HTR-8/SVneo (cell line): Measurements from ENCODE around the gene ENOX2.
"Not testable (repeated sequence)": the region's sequence is repeated elsewhere in the genome, so short reads cannot be mapped to it uniquely, and the experiment has no call there.

Experiments used
- DNase-seq: peaks from one replicate; pipeline ENCODE4 v3.0.0; 2011; ENCODE audit warnings: low spot score, mixed read lengths; ENCODE audit not compliant: insufficient read length
- FAIRE-seq: peaks from 2 replicates; lab custom pipeline; 2011; peaks lifted over from hg19 to GRCh38; lab: Jason Lieb, UNC

The ENOX2 gene

DNA sequence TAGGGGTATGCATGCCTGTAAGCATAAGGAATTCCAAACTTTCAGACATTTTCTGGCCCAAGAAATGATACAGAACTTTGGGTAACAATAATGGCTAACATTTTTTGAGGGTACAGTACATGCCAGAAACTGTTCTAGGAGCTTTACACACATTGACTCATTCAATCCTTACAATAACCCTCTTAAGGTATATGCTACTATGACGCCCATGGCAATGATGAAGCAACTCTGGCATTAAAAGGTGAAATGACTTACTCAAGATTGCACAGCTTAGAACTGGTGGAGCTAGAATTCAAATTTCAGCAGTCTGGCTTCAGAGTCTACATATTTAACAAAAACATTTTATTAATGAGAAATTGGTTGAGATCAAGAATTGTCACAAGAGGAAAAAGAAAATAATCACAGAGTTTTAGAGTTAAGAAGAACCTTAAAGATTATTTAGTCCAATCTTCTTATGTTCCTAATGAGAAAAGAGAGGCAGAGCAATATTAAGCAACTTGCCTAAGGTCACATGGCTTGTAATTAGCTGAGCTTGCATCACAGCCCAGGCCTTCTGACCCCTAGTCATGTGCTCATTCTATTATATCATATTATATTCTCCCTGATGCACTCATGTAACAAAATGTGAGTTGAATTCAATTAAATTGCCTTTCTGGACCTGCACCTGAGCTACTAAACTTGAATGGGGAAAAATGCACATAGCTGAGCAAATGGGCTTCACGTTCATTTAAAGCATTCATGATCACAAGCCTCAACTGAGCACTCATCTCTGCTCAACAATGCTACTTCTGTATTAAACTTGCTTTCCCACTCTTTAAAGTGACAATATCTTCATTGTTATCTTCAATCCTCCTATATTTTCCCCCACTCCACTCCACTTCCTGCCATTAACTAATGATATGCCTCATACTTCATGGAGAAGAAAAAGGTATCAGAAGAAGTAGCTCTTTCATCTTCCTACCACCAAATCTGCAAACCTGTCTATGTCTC, 73.2 kb downstream of the ENOX2 start:
- DNase-seq (no peak), FAIRE-seq (no peak)

- DNase-seq = no peak
- no peak for FAIRE-seq
Measured at GRCh38 chrX:130828641-130829040, 74.4 kb downstream of the ENOX2 start.

DNA sequence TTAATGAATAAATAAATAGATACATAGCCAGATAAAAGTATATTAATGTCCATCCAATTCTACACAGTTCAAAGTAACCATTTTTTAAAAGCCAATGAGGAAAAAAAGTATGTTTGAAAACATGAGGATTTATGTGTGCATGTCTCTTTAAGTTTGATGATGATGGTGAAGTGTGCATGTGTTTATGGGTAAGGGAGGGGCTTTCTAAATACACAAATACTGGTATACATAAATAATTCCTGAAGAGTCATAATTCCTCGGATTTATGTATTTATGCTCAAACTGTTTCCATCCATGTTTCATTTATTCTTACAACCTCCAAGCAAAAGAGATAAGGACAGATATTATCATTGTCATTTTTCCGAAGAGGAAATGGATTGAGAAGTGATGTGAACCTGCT, 75.4 kb downstream of the ENOX2 start:
- FAIRE-seq (no peak), DNase-seq (no peak)

DNA sequence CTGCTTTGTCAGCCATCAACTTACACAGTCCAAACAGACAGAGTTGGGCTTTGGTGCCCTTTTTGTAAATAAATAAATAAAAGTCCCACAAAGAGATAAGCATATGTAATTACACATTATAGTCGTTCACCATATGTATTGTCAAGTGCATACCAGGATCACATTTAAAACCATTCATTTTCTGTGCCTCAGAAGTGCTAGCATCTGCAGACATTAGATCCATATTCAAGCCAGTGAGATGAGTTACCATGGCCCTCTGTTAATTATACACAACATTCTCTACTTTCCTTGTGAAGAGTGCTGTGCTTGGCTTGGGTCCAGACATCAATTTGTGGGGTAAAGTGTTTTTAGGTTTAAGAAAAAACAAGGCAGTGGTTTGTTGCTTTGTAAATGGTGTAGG, 76.8 kb downstream of the ENOX2 start:
- DNase-seq (no peak), FAIRE-seq (no peak)

GRCh38 chrX:130825525-130825924, 77.5 kb downstream of the ENOX2 start:
- DNase-seq (no peak), FAIRE-seq (no peak)

- DNase-seq, FAIRE-seq: not testable (repeated sequence)
Measured at GRCh38 chrX:130819367-130819766, 83.6 kb downstream of the ENOX2 start.

- FAIRE-seq, DNase-seq: not testable (repeated sequence)
Measured at GRCh38 chrX:130813932-130814331, 89.1 kb downstream of the ENOX2 start.

GRCh38 chrX:130810561-130810960, 92.4 kb downstream of the ENOX2 start:
- FAIRE-seq = no peak
- DNase-seq = no peak

- FAIRE-seq (no peak), DNase-seq (no peak)
Measured at GRCh38 chrX:130805903-130806302, 97.1 kb downstream of the ENOX2 start.

- FAIRE-seq (no peak), DNase-seq (no peak)
Measured at GRCh38 chrX:130803537-130803936, 99.5 kb downstream of the ENOX2 start.

DNA sequence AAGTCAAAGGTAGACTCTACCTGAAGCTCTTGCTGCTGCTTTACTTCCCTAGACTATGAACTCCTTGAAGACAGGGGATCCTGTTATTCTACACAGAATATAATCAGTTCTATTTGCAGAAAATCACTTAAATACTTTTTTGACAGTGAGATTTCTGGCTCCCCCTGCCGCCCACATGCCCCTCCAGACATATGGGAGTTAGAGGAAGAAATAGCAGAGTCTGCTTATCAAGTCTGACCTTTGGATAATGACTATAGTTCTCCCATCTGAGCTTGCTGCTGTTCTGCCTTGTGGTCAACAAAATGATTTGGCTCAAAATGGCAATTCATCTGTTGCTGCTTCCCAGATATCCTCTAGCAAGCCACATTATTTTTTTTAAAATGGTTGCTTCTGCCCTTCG, 101.1 kb downstream of the ENOX2 start:
- no peak for DNase-seq
- FAIRE-seq = no peak

- no peak for DNase-seq
- no peak for FAIRE-seq
Measured at GRCh38 chrX:130799393-130799792, 103.6 kb downstream of the ENOX2 start.

DNA sequence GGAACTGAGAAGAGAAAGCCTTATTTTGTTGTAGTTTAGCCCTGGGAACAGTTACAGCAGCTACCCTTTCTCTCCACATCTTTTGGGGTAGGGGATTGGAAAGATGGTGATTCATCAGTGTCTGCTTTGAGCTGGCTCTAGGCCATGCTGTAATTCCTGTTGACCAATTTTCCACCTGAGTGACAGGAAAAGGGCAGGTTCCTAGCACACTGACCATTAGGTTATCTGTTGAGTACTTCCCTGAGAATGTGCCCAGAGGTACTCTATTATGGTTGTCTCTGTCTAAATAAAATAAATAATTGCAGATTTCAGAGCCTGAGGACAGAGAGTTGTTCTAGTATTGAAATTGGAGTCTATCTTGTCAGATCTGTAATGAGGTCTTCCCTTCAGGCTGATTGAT, 109.0 kb downstream of the ENOX2 start:
- no peak for FAIRE-seq
- DNase-seq = no peak

DNA sequence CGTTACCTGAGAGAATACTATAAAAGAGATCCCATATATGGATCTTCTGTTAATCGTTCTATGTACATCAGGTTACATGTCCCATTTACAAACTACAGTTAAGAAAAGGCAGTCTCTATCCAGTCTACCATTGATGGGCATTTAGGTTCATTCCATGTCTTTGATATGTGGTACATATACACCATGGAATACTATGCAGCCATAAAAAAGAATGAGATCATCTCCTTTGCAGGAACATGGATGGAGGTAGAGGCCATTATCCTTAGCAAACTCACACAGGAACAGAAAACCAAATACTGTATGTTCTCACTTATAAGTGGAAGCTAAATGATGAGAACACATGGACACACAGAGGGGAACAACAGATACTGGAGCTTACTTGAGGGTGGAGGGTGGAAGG, 111.1 kb downstream of the ENOX2 start:
- FAIRE-seq = not testable (repeated sequence)

DNA sequence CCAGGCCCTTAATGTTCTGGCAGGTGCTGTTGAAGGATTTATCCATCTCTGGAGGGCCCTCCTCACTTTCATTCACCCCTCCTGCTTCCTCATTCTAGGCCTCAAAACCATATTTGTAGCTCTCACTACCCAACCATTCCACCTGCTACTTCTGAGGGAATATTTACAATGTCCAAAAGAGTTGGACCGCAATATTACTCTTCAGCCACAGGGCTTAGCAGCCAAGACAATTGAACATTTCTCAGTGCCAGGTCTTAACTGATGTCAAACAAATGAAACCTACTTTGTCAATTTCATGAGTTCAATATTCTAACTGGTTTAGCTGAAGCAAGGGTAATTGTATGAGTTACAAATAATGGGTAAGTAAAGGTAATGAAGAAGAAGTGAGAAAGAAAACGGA, 113.2 kb downstream of the ENOX2 start:
- DNase-seq (no peak), FAIRE-seq (no peak)

More for the DNA sequence above, 111.1 kb downstream of the ENOX2 start:
- DNase-seq = not testable (repeated sequence)

DNA sequence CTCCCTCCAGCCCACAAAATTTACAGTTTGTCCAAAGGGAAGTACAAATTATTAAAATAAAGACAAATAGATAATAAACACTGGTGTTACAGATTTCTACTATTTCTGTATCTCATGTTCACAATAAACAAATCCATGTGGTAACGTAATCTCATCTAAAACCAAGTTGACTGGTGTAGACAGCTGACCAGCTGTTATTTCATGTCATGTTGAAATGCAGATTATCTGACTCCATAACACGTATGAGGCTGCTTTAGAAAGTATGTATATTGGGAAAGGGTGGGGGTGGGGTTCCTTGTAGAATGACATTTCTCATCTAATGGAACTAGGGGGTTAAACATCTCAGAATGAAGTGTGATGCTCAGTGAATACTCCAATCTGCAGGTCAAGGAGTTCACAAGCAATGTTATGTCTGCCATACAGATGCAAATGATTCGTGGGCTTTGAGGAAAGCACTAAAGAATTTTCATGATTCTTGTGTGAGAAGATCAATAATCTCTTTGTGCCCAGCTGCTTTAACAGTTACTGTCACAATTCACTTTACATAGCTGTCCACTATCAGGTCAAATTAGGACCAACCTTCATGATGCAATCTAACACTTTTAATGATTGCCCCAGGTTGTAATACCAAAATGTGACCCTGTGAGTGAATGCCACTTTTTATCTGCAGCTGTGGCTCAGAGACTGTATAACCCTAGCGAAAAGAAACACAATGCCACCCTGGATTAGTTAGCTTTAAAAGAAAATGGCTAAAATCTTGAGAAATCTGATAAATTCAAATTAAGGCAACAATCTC, 114.0 kb downstream of the ENOX2 start:
- DNase-seq (no peak), FAIRE-seq (no peak)

- FAIRE-seq (no peak), DNase-seq (no peak)
Measured at GRCh38 chrX:130786030-130786429, 117.0 kb downstream of the ENOX2 start.

DNA sequence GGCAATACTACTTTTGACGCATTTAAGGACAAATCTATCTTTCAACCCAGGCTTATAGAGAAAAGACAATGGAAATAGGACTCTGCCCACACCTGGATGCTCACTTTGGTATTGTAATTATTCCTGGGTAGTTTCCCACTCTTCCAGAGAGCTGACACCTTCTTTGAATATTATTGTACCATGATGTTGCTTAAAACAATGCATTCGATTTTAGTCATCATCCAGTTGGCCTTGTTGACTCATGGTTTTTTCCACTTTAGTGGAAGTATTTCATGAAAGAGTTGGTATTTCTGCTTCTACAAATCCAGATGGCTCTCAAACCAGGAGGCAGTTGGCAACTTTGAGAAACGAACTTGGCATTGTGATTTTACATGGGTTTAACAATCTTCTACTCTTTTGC, 124.2 kb downstream of the ENOX2 start:
- FAIRE-seq (no peak), DNase-seq (no peak)

GRCh38 chrX:130775849-130776248, 127.2 kb downstream of the ENOX2 start:
- FAIRE-seq (no peak), DNase-seq (no peak)

DNA sequence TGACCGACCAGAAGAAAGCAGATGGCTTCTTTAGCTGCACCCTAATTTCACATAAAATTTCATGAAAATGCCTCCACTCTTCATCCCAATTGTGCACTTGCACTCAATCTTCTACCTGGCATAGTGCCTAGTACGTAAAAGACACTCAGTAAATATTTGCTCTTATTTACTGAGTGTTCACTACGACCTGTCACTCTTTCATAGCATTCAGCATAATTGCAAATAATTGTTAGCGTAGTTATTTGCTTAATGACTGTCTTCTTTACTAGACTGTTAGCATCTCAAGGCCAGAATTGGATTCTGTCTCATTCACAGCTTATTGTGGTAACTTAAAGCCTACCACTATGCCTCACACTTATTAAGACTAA, 130.2 kb downstream of the ENOX2 start:
- DNase-seq = no peak
- no peak for FAIRE-seq

GRCh38 chrX:130772105-130772775, 130.8 kb downstream of the ENOX2 start:
- no peak for FAIRE-seq
- no peak for DNase-seq
